GM21723 (cell line): ENCODE measurements around the gene DOCK6.
"Not testable (repeated sequence)": the region's sequence is repeated elsewhere in the genome, so short reads cannot be mapped to it uniquely, and the experiment has no call there.

Source experiments
- ATAC-seq: cut with Tn5 transposase; IDR thresholded peaks from one replicate; pipeline ENCODE4 v1.9.1; 2021; ENCODE audit warnings: mild to moderate bottlenecking, moderate library complexity; ENCODE audit not compliant: unreplicated experiment

Gene DOCK6

GRCh38 chr19:11177592-11177991 lies 84.7 kb downstream of the DOCK6 start:
- no peak for ATAC-seq

DNA sequence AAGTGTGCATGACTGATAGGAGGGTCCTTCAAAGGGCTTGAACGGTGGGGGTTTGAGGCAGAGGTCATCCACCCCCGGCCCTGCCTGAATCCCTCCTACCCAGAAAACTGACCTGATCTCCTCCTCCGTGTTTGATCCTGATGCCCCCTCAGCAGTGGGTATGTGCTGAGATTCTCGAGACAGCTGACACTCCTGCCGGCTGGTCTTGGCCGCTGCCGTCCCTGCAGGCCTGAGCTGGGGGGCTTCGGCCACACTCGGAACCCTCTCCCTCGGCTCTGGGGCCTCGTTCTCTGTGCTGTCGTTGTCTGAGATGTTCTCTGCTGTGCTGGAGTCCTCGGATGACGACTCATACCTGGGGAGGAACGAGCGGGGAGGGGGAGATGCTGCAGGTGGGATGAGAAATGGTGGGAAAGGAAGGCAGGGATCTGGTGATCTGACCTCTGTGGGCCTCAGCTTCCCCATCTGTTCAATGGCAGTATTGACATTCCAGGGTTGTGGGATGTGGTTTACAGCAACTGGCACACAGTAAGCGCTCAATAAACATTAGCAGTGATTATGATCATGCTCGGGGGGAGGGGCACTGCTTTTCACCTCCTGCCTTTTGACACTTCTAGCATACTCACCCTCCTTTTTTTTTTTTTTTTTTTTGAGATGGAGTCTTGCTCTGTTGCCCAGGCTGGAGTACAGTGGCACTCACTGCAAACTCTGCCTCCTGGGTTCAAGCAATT lies 85.7 kb downstream of the DOCK6 start:
- no peak for ATAC-seq

- ATAC-seq = no peak
Observed at GRCh38 chr19:11175920-11176319, 86.4 kb downstream of the DOCK6 start.

- no peak for ATAC-seq
Observed at GRCh38 chr19:11174336-11174735, 88.0 kb downstream of the DOCK6 start.

DNA sequence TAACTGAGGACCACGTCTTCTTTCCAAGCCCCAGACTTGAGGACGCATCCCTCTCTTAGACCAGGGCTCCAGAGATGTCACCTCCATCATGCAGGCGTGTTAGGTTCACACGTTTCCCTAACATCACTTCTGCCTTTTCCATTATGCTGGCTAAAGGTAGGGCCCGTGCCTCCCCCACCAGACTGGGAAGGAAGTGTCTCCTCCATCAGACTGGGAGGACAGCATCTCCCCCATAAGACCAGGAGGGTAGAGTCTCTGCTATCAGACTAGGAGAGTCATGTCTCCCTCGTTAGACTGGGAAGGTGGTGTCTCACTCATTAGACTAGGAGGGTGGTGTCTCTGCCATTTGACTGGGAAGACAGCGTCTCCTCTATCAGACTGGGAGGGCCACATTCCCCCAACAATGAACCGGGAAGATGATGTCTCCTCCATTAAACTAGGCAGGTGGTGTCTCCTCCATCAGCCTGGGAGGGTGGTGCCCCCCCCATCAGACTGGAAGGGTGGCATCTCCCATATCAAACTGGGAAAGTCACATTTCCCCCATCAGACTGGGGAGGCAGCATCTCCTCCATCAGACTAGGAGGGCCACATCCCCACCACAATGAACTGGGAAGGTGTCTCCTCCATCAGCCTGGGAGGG lies 88.7 kb downstream of the DOCK6 start:
- no peak for ATAC-seq

DNA sequence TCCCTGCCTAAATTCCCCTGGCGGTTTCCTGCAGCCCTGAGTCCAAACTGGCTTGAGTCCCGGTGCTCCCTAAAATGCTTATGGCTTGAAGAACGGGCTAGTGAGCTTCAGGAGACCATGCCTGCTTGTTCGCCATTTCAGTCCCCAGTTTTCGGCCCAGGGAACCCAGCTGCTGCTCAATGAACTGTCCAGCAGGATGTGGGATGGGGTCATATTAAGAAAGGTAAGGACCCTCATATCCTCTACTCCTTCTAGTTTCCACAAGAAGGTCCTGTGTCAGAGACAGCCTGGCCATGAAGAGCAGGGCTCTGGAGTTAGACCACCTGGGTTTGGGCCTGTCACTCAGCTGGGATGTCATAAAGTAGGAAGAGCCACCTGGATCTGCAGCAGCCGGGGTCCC lies 89.7 kb downstream of the DOCK6 start:
- ATAC-seq = no peak

DNA sequence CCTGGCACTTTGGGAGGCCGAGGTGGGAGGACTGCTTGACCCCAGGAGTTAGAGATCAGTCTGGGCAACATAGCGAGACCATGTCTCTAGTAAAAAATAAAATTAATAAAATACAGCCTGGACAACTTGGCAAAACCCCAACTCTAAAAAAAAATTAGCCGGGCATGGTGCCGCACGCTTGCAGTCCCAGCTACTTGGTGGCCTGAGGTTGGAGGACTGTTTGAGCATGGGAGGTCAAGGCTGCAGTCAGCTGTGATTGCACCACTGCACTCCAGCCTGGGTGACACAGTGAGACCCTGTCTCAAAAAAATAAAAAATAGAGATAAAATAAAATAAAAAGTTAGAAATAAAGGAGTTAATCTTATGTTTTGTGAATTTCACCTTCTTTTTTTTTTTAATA lies 91.2 kb downstream of the DOCK6 start:
- ATAC-seq = no peak

GRCh38 chr19:11169896-11170678 lies 92.2 kb downstream of the DOCK6 start:
- no peak for ATAC-seq

DNA sequence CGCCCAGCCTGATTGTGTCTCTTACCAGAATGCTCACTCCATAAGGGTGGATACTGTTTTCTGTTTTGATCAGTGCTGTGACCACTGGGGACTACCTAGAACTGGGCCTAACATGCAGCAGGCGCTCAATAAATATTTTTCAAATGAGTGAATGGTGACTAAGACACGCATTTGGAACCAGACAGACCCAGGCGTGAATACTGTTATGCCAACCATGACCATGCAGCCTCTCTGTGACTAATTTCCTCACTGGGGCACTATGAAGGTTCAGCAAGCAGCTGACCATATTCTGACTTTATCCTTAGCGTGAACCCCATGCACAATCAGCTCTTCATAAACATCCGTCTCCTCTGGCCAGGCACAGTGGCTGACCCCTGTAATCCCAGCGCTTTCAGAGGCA lies 93.8 kb downstream of the DOCK6 start:
- no peak for ATAC-seq

DNA sequence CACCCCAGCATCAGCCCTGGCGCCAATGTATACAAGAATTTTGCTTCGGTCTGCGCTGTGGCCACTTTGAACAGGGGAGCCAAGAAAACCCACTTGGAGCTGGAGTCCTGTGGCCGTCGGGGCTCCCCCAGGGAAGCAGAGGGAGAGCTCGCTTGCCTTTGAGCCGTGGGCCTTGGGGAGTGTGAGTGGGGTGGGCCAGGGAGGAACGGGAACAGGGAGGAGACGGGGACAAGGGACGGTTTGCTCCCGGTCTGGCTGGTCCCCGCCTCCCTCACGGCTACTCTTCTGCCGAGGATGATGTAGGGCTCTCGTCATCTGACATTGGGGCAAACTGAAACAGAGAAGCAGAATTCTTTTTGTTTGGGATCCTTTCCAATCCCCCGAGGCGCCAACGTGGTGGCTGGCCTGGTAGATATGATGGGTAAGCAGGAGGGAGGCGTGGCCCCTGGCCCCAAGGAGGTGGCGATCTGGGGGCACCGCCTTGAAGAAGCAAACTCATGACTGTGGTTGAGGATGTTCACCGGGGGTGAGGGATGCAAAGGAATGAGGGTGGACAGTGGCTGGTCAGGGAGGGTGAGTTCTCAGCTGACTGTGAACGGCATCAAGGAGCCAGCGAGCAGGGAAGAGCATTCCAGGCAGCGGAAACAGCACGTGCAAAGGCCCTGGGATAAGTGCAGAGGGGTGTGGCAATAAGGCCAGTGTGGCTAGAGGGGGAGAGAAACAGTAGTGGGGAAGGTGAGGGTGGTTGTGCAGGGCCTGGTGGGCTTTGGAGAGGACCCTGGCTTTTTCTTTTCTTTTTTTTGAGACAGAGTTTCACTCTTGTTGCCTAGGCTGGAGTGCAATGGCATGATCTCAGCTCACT lies 95.8 kb downstream of the DOCK6 start:
- no peak for ATAC-seq

DNA sequence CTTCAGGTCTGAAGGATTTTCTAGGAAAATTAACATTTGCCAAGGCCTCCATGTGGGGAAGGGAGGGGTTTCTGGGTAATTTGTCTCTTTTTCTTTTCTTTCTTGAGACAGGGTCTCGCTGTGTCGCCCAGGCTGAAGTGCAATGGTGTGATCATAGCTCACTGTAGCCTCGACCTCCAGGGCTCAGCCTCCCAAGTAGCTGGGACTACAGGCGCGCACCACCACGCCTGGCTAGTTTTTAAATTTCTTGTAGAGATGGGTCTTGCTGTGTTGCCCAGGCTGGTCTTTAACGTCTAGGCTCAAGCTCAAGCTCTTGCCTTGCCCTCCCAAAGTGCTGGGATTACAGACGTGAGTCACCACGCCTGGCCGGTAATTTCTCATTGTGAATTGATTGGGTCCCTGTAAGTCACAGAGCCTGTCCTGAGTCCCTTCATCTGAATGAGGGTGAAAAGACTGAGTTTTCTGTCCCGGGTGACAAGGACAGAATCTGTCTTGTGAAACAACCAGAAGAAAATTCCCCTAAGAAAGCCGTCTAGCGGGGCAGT lies 96.8 kb downstream of the DOCK6 start:
- no peak for ATAC-seq

GRCh38 chr19:11164879-11165406 lies 97.4 kb downstream of the DOCK6 start:
- no peak for ATAC-seq

DNA sequence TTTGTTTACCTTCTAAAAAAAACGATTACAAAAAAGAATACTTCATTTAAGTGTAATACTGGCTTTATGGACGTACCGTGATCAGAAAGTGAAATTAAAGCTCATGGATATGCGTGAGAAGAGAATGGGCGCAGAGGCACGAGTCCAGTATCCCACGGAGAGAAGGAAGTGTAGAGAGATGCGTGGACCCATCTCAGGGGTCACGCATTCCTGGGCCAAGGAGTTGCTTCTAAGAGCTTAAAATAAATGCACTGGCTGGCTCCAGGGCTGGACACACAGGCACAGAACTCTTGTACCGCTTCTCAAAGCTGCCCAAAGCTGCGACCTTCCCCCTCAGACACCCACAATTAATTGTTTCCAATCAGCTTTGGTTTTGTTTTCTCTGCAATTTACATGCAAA lies 98.0 kb downstream of the DOCK6 start:
- no peak for ATAC-seq

DNA sequence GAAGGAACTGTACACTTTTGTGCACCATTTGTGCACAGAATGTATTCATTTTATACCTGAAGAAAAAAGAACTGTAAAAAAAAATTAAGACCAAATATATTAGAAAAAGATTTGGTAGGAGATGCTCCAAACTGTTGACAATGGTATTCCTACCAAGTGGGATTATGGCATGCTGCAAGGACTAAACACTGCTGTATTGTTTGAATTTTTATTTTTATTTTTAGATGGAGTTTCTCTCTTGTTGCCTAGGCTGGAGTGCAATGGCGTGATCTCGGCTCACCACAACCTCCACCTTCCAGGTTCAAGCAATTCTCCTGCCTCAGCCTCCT lies 101.9 kb downstream of the DOCK6 start:
- not testable (repeated sequence) for ATAC-seq

GRCh38 chr19:11159598-11160439 lies 102.5 kb downstream of the DOCK6 start:
- ATAC-seq = no peak

DNA sequence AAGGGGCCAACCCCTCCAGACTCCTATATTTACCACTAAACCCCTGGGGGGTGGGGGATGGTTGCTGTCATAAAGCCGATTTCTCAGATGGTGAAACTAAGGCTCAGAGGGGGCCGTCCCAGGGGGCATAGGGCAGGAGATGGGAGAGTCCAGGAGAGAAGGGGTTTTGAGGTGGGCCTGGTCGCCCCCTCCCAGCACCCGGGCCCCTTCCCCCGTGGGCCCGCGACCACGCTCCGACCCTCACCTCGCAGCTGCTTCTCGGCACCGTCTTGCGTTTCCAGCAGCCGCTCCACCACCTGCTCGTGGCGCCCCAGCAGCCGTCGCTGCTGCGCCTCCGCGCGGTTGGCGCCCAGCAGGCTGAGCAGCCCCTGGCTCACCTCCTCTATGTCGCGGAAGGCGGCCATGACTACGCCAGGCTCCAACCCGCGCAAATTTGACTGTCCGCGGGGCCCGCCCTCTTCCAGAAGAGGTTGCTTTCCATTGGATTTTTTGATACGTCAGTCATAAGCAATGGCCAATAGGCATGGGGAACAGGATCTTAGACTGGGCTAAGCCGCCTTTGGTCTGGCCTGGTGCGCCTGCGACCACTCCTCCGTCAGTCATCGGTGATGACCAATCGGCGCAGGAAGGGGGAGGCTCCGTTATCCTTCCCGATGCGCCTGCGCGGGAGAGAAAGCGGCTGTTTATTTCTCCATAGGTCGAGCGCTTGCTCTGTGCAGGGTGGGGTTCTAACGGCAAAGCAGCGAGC lies 106.8 kb downstream of the DOCK6 start, which contains the start of gene SPC24:
TSS of gene SPC24 (minus strand) at position 410 of the 748 bp plus-strand sequence. CDS start at position 404, 6 bp downstream.
- ATAC-seq = peak; percentile 96

DNA sequence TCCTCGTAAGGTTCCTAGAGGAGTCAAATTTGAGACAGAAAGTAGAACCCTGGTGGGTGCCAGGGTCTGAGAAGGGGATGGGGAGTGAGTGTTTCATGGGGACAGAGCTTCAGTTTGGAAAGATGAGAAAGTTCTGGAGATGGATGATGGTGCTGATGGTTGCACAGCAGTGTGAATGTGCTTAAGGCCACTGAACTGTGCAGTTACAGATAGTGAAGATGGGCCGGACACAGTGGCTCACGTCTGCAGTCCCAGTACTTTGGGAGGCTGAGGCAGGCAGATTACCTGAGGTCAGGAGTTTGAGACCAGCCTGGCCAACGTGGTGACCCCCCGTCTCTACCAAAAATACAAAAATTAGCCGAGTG lies 107.7 kb downstream of the DOCK6 start:
- ATAC-seq = no peak

GRCh38 chr19:11152318-11153062 lies 109.8 kb downstream of the DOCK6 start:
- no peak for ATAC-seq
